Measurements from ENCODE around the gene LAMA2.

Gene LAMA2

DNA sequence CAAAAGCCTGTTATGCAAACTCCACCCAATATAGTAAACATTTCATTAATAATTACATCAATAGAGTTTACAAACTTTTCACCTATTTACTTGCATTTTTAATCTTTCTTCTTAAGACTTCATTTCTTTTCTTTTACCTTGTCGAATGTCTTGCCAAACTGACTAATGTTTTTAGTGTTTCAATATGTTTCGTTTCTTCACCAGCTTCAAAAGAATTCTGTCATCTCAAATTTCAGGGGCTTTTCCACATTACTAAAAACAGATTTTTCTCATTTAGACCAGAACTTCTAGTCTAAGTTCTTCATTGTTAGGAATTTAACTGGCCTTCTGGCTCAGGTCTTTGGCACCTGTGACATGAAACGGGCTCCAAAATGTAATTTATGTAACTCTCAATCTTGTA lies 630.5 kb downstream of the LAMA2 start:
- no peak overlapping the region for H3K27ac ChIP-seq (ENCODE audit: low read length)
- no peaks in the 10 kb centered on the region for H3K27me3 ChIP-seq (ENCODE audit: control insufficient read depth in 1 of 2, insufficient read depth in 2 of 2, low read length in 2 of 2)
- H3K9ac ChIP-seq (ENCODE audit: low read length in 2 of 2) = no peak overlapping the region
- H3K9me3 ChIP-seq (ENCODE audit: control insufficient read depth in 2 of 2, low read length in 2 of 2) = no peaks in the 10 kb centered on the region
- H3K4me3 ChIP-seq (ENCODE audit: low read length in 2 of 2) = no peak overlapping the region
- no peaks in the 10 kb centered on the region for H3K4me1 ChIP-seq (ENCODE audit: control insufficient read depth, insufficient read depth, low read length)
- H3K36me3 ChIP-seq (ENCODE audit: control insufficient read depth in 2 of 2, insufficient read depth in 2 of 2, low read length in 2 of 2) = peaks cover 0 to 3% of the 10 kb centered on the region in 2 donors

DNA sequence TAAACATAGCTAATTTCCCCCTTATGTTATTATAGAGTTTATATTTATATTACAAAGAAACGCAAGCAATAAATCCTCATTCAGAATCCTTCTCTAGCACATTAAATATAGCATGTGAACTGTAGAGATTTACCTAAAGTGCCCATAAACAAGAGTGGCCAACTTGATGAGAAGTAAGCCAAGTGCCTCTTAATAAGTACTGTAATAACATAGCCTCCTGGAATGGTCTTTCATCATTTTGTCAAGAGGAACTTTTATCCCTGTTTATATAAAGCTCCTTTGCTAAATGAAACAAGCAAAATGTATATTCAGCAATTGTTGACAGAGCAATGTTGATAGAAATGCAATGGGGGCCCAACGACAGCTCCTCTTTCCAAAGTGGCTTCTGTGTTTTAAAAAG lies 632.1 kb downstream of the LAMA2 start:
- Histone ChIP-seq H3K4me3 (ENCODE audit: low read length in 2 of 2) (no peak overlapping the region), H3K27ac (ENCODE audit: low read length) (no peak overlapping the region), H3K9me3 (ENCODE audit: control insufficient read depth in 2 of 2, low read length in 2 of 2) (no peaks in the 10 kb centered on the region), H3K27me3 (ENCODE audit: control insufficient read depth in 1 of 2, insufficient read depth in 2 of 2, low read length in 2 of 2) (no peaks in the 10 kb centered on the region), H3K4me1 (ENCODE audit: control insufficient read depth, insufficient read depth, low read length) (no peaks in the 10 kb centered on the region), H3K36me3 (ENCODE audit: control insufficient read depth in 2 of 2, insufficient read depth in 2 of 2, low read length in 2 of 2) (peaks cover 0 to 3% of the 10 kb centered on the region in 2 donors), H3K9ac (ENCODE audit: low read length in 2 of 2) (no peak overlapping the region)

DNA sequence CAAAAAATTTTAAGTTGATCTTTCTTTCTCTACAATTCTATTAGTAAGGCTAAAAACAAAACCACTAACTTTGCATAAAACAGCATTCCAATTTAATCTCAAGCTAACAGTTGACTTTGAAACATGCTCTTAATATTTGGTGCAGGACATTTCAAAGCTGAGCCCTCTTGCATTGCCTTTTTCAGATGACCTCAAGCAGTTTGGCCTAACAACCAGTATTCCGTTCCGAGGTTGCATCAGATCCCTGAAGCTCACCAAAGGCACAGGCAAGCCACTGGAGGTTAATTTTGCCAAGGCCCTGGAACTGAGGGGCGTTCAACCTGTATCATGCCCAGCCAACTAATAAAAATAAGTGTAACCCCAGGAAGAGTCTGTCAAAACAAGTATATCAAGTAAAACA lies 633.1 kb downstream of the LAMA2 start:
- Histone ChIP-seq H3K9ac (ENCODE audit: low read length in 2 of 2) (no peak overlapping the region), H3K36me3 (ENCODE audit: control insufficient read depth in 2 of 2, insufficient read depth in 2 of 2, low read length in 2 of 2) (peaks cover 0 to 3% of the 10 kb centered on the region in 2 donors), H3K27ac (ENCODE audit: low read length) (no peak overlapping the region), H3K4me3 (ENCODE audit: low read length in 2 of 2) (no peak overlapping the region), H3K27me3 (ENCODE audit: control insufficient read depth in 1 of 2, insufficient read depth in 2 of 2, low read length in 2 of 2) (no peaks in the 10 kb centered on the region), H3K4me1 (ENCODE audit: control insufficient read depth, insufficient read depth, low read length) (no peaks in the 10 kb centered on the region), H3K9me3 (ENCODE audit: control insufficient read depth in 2 of 2, low read length in 2 of 2) (no peaks in the 10 kb centered on the region)

DNA sequence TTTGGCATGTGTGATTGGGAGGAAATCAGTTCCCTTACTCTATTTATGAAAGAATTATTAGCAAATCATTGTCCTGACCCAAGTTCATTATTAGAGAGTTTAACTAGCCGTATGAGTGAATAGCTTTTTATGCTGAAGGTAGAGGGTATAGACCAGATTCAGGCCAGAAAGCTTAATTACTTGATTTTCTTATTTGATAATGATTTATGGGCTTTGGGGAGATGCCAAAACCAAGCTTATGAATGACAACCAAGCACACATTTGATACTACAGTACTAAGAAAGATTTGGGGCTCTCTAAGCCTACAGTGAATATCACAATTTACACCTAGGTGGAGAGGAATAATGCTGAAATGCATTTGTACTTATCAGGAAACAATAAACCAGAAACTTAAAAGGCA lies 633.8 kb downstream of the LAMA2 start:
- H3K9me3 ChIP-seq (ENCODE audit: control insufficient read depth in 2 of 2, low read length in 2 of 2) = no peaks in the 10 kb centered on the region
- H3K27ac ChIP-seq (ENCODE audit: low read length) = no peak overlapping the region
- no peaks in the 10 kb centered on the region for H3K4me1 ChIP-seq (ENCODE audit: control insufficient read depth, insufficient read depth, low read length)
- no peak overlapping the region for H3K4me3 ChIP-seq (ENCODE audit: low read length in 2 of 2)
- no peaks in the 10 kb centered on the region for H3K27me3 ChIP-seq (ENCODE audit: control insufficient read depth in 1 of 2, insufficient read depth in 2 of 2, low read length in 2 of 2)
- no peak overlapping the region for H3K9ac ChIP-seq (ENCODE audit: low read length in 2 of 2)
- H3K36me3 ChIP-seq (ENCODE audit: control insufficient read depth in 2 of 2, insufficient read depth in 2 of 2, low read length in 2 of 2) = peaks cover 0 to 3% of the 10 kb centered on the region in 2 donors

DNA sequence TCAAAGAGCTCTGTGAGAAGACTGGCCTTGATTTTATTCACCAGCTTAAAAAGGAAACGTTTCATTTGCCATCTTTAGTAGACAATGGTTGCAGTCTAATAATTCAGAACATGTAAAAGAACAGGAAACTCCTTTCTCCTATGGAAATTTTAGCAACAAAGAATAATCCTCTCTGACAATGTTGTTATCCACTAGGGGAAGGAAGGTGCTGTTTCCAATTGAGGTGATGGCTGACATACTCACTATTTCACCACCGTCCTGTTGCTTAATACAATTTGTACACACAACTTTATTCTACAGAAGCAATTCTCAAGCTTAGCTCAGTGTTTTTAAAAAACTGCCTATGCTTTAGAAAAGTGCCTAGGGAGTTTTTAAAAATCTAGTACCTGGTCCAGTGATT lies 634.4 kb downstream of the LAMA2 start:
- Histone ChIP-seq H3K4me1 (ENCODE audit: control insufficient read depth, insufficient read depth, low read length) (no peaks in the 10 kb centered on the region), H3K27me3 (ENCODE audit: control insufficient read depth in 1 of 2, insufficient read depth in 2 of 2, low read length in 2 of 2) (no peaks in the 10 kb centered on the region), H3K9me3 (ENCODE audit: control insufficient read depth in 2 of 2, low read length in 2 of 2) (no peaks in the 10 kb centered on the region), H3K36me3 (ENCODE audit: control insufficient read depth in 2 of 2, insufficient read depth in 2 of 2, low read length in 2 of 2) (peaks cover 0 to 3% of the 10 kb centered on the region in 2 donors), H3K9ac (ENCODE audit: low read length in 2 of 2) (no peak overlapping the region), H3K4me3 (ENCODE audit: low read length in 2 of 2) (no peak overlapping the region), H3K27ac (ENCODE audit: low read length) (no peak overlapping the region)

DNA sequence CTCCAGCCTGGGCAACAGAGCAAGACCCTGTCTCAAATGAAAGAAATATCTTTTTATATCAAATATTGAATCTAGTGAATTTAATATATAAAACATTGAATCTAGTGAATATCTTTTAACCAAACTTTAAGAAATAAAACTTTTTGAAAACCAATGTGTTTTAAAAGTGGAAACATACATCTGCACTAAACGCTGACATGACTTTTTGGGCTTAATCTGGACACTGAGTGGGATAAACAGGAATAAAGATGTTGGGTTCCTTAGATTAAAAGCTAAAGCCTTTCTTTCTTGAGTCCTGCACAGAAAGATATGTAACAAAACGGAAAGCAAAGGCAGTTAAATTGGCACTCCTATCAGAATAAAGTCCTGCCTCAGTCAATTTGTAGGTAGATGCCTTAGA lies 636.8 kb downstream of the LAMA2 start:
- no peaks in the 10 kb centered on the region for H3K27me3 ChIP-seq (ENCODE audit: control insufficient read depth in 1 of 2, insufficient read depth in 2 of 2, low read length in 2 of 2)
- H3K4me3 ChIP-seq (ENCODE audit: low read length in 2 of 2) = no peak overlapping the region
- no peak overlapping the region for H3K27ac ChIP-seq (ENCODE audit: low read length)
- no peaks in the 10 kb centered on the region for H3K4me1 ChIP-seq (ENCODE audit: control insufficient read depth, insufficient read depth, low read length)
- H3K9me3 ChIP-seq (ENCODE audit: control insufficient read depth in 2 of 2, low read length in 2 of 2) = no peaks in the 10 kb centered on the region
- H3K9ac ChIP-seq (ENCODE audit: low read length in 2 of 2) = no peak overlapping the region
- H3K36me3 ChIP-seq (ENCODE audit: control insufficient read depth in 2 of 2, insufficient read depth in 2 of 2, low read length in 2 of 2) = no peaks in the 10 kb centered on the region

DNA sequence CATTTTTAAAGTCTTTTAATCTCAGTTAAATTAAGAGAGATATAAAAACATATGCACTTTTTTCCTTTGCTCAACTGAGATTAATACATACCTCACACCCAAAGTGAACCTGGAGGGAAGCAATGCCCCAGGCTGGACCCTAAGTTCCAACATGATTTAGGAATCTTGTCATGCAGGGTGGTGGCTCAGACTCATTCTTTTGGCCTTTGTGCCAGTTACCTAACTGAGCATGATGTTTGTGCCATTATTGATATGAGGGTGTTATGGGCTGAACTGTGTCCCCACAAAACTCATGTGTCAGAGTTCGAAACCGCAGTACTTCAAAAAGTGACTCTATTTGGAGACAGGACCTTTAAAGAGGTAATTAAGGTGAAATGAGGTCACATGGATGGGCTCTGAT lies 639.0 kb downstream of the LAMA2 start:
- Histone ChIP-seq H3K9ac (ENCODE audit: low read length in 2 of 2) (no peak overlapping the region), H3K4me1 (ENCODE audit: control insufficient read depth, insufficient read depth, low read length) (no peaks in the 10 kb centered on the region)

DNA sequence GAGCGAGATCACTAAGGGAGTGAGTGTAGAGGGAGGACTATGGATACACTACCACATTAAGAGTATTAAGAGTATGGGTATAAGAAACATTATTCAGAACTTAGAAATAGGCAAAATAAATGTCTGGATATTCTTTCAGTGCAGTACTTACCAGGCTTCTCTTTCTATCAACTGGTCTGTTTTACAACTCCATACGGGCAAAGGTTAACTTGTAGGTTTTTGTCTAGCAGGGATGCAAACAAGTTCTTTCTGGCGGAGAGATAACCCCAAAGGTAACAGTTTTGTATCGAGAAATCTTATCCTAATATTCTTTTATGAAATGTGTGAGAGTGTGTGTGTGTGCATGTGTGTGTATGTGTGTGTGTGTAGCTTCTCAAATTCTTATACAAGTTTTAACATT lies 640.9 kb downstream of the LAMA2 start:
- no peaks in the 10 kb centered on the region for H3K9me3 ChIP-seq (ENCODE audit: control insufficient read depth in 2 of 2, low read length in 2 of 2)
- H3K9ac ChIP-seq (ENCODE audit: low read length in 2 of 2) = no peak overlapping the region
- H3K27me3 ChIP-seq (ENCODE audit: control insufficient read depth in 1 of 2, insufficient read depth in 2 of 2, low read length in 2 of 2) = no peaks in the 10 kb centered on the region
- no peak overlapping the region for H3K27ac ChIP-seq (ENCODE audit: low read length)
- H3K4me3 ChIP-seq (ENCODE audit: low read length in 2 of 2) = no peak overlapping the region
- H3K4me1 ChIP-seq (ENCODE audit: control insufficient read depth, insufficient read depth, low read length) = no peaks in the 10 kb centered on the region
- no peaks in the 10 kb centered on the region for H3K36me3 ChIP-seq (ENCODE audit: control insufficient read depth in 2 of 2, insufficient read depth in 2 of 2, low read length in 2 of 2)

More for the DNA sequence above, 639.0 kb downstream of the LAMA2 start:
- Histone ChIP-seq H3K4me3 (ENCODE audit: low read length in 2 of 2) (no peak overlapping the region), H3K27me3 (ENCODE audit: control insufficient read depth in 1 of 2, insufficient read depth in 2 of 2, low read length in 2 of 2) (no peaks in the 10 kb centered on the region), H3K36me3 (ENCODE audit: control insufficient read depth in 2 of 2, insufficient read depth in 2 of 2, low read length in 2 of 2) (no peaks in the 10 kb centered on the region), H3K9me3 (ENCODE audit: control insufficient read depth in 2 of 2, low read length in 2 of 2) (no peaks in the 10 kb centered on the region), H3K27ac (ENCODE audit: low read length) (no peak overlapping the region)

DNA sequence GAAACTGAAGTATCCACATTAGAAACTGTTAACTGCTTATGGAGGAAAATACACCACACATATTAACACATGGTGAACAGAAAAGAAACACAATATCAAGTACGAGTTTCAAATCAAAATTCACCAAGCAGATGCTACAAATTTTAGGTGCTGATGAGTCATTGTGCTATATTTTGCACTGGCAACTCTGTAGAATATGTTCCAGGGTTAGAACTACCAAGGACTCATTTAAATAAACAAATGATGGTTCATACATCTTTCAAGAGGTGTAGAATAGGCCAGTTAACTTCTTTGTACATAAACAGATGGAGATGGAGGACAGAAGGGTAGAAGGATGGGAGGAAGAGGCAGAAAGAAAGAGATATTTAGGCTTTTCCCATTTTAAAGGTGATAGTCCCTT lies 642.1 kb downstream of the LAMA2 start:
- H3K27ac ChIP-seq (ENCODE audit: low read length) = no peak overlapping the region
- no peaks in the 10 kb centered on the region for H3K36me3 ChIP-seq (ENCODE audit: control insufficient read depth in 2 of 2, insufficient read depth in 2 of 2, low read length in 2 of 2)
- H3K4me1 ChIP-seq (ENCODE audit: control insufficient read depth, insufficient read depth, low read length) = no peaks in the 10 kb centered on the region
- H3K9me3 ChIP-seq (ENCODE audit: control insufficient read depth in 2 of 2, low read length in 2 of 2) = no peaks in the 10 kb centered on the region
- H3K4me3 ChIP-seq (ENCODE audit: low read length in 2 of 2) = no peak overlapping the region
- H3K9ac ChIP-seq (ENCODE audit: low read length in 2 of 2) = no peak overlapping the region
- H3K27me3 ChIP-seq (ENCODE audit: control insufficient read depth in 1 of 2, insufficient read depth in 2 of 2, low read length in 2 of 2) = no peaks in the 10 kb centered on the region

DNA sequence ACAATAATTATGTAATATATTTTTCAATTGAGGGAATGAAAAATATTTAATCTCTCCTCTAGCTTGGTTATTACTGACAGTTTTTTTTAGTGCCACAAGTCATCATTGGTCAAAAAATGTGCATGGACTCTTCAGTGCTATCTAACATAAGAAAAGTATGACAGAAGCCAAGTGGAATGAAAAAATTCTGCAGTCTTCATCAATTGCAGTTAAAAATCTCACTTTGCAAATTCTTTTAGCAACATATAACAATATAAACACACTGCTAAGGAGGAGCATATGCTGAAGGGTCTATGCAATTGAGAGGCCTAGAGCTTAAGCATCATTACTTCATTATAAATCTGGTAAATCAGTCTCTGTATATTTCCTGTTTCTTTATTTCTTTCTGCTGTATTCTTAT lies 652.0 kb downstream of the LAMA2 start:
- Histone ChIP-seq H3K9ac (ENCODE audit: low read length in 2 of 2) (no peak overlapping the region), H3K4me1 (ENCODE audit: control insufficient read depth, insufficient read depth, low read length) (no peaks in the 10 kb centered on the region), H3K36me3 (ENCODE audit: control insufficient read depth in 2 of 2, insufficient read depth in 2 of 2, low read length in 2 of 2) (no peaks in the 10 kb centered on the region), H3K4me3 (ENCODE audit: low read length in 2 of 2) (no peak overlapping the region), H3K9me3 (ENCODE audit: control insufficient read depth in 2 of 2, low read length in 2 of 2) (no peaks in the 10 kb centered on the region), H3K27ac (ENCODE audit: low read length) (no peak overlapping the region), H3K27me3 (ENCODE audit: control insufficient read depth in 1 of 2, insufficient read depth in 2 of 2, low read length in 2 of 2) (no peaks in the 10 kb centered on the region)

DNA sequence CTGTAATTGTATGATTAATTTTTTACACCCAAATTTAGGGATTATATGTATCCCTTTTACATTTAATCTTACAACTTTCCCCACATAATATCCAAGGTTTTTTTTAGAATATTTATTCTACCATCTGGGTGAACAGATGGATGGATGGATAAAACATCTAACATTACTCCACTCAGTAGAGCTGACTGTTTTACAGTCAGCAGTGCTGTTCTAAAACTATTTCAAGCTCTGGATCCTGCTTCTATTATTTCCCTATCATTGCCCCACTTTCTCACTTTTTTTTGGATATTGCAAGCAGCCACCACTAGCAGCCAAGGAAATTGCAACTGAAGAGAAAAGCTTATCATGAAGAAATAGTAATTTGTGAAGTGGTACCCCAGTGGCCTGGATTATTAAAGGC lies 653.3 kb downstream of the LAMA2 start:
- H3K27ac ChIP-seq (ENCODE audit: low read length) = no peak overlapping the region
- H3K9ac ChIP-seq (ENCODE audit: low read length in 2 of 2) = no peak overlapping the region
- H3K4me1 ChIP-seq (ENCODE audit: control insufficient read depth, insufficient read depth, low read length) = no peaks in the 10 kb centered on the region
- no peaks in the 10 kb centered on the region for H3K36me3 ChIP-seq (ENCODE audit: control insufficient read depth in 2 of 2, insufficient read depth in 2 of 2, low read length in 2 of 2)
- no peaks in the 10 kb centered on the region for H3K27me3 ChIP-seq (ENCODE audit: control insufficient read depth in 1 of 2, insufficient read depth in 2 of 2, low read length in 2 of 2)
- no peak overlapping the region for H3K4me3 ChIP-seq (ENCODE audit: low read length in 2 of 2)
- no peaks in the 10 kb centered on the region for H3K9me3 ChIP-seq (ENCODE audit: control insufficient read depth in 2 of 2, low read length in 2 of 2)

DNA sequence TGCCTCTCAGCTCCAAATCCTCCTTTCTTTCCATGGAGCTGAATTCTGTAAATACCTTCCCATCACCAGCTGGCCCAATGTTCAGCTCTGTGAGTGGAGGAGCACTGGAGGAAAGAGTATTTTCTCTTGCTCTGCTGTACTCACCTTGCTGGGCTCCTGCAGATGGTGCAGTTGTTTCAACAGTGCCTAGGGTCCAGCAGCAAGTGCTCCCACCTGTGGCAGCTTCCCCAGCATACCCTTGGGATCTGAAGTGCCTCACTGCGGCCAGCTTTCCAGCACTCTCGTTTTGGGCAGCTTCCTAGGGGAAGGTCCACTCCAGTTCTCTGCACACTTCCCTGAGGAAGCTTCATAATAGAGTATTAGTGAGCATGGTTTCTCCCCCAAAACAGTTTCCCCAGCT lies 656.1 kb downstream of the LAMA2 start:
- Histone ChIP-seq H3K27ac (ENCODE audit: low read length) (no peak overlapping the region), H3K27me3 (ENCODE audit: control insufficient read depth in 1 of 2, insufficient read depth in 2 of 2, low read length in 2 of 2) (no peaks in the 10 kb centered on the region), H3K9me3 (ENCODE audit: control insufficient read depth in 2 of 2, low read length in 2 of 2) (peaks cover 0 to 2% of the 10 kb centered on the region in 2 donors), H3K4me1 (ENCODE audit: control insufficient read depth, insufficient read depth, low read length) (no peaks in the 10 kb centered on the region), H3K9ac (ENCODE audit: low read length in 2 of 2) (no peak overlapping the region), H3K4me3 (ENCODE audit: low read length in 2 of 2) (no peak overlapping the region), H3K36me3 (ENCODE audit: control insufficient read depth in 2 of 2, insufficient read depth in 2 of 2, low read length in 2 of 2) (no peaks in the 10 kb centered on the region)

Measured in stomach smooth muscle (tissue), 2 donors.